IMR-90 (cell line): ENCODE results near the gene SEC16B.

ENCODE experiments used
- BHLHE40 ChIP-seq: fragments of 150-350 bp; IDR thresholded peaks from 2 replicates; pipeline ENCODE4 v1.6.1; 2016; ENCODE audit warnings: mild to moderate bottlenecking, low read depth, low read length
- CHD1 ChIP-seq: IDR thresholded peaks from 2 replicates; pipeline ENCODE4 v1.6.1; 2012; ENCODE audit warnings: low read depth, low read length, improper control_type of control experiment
- CTCF ChIP-seq: conservative IDR thresholded peaks from 2 replicates; pipeline ENCODE4 v1.5.1; 2012; ENCODE audit warnings: mild to moderate bottlenecking, low read depth, low read length, improper control_type of control experiment
- ELK1 ChIP-seq: fragments of 150-350 bp; IDR thresholded peaks from 2 replicates; pipeline ENCODE4 v1.6.1; 2016; ENCODE audit warnings: low read depth, mild to moderate bottlenecking, low read length, moderate library complexity, borderline replicate concordance
- MAFK ChIP-seq: IDR thresholded peaks from 2 replicates; pipeline ENCODE4 v1.6.1; 2012; ENCODE audit warnings: low read depth, low read length, improper control_type of control experiment
- MAZ ChIP-seq: IDR thresholded peaks from 2 replicates; pipeline ENCODE4 v1.6.1; 2012; ENCODE audit warnings: low read depth, mild to moderate bottlenecking, low read length, improper control_type of control experiment, moderate library complexity, borderline replicate concordance
- MXI1 ChIP-seq: IDR thresholded peaks from 2 replicates; pipeline ENCODE4 v1.6.1; 2012; ENCODE audit warnings: low read depth, mild to moderate bottlenecking, low read length, moderate library complexity, borderline replicate concordance
- NFE2L2 ChIP-seq: fragments of 150-350 bp; IDR thresholded peaks from 2 replicates; pipeline ENCODE4 v1.6.1; 2016; ENCODE audit warnings: low read depth, mild to moderate bottlenecking, low read length
- POLR2A ChIP-seq: IDR thresholded peaks from 2 replicates; pipeline ENCODE4 v1.6.1; 2012; ENCODE audit warnings: mild to moderate bottlenecking, low read depth, low read length
- RAD21 ChIP-seq: IDR thresholded peaks from 2 replicates; pipeline ENCODE4 v1.6.1; 2012; ENCODE audit warnings: low read length, improper control_type of control experiment
- RCOR1 ChIP-seq: IDR thresholded peaks from 2 replicates; pipeline ENCODE4 v1.6.1; 2012; ENCODE audit warnings: mild to moderate bottlenecking, low read length, improper control_type of control experiment; ENCODE audit not compliant: insufficient replicate concordance
- RFX5 ChIP-seq: IDR thresholded peaks from 2 replicates; pipeline ENCODE4 v1.8.0; 2012; ENCODE audit warnings: low read depth, mild to moderate bottlenecking, low read length, moderate library complexity
- SMC3 ChIP-seq: fragments of 150-350 bp; IDR thresholded peaks from 2 replicates; pipeline ENCODE4 v1.6.1; 2016; ENCODE audit warnings: low read depth, mild to moderate bottlenecking, antibody characterized with exemption, low read length, moderate library complexity
- TF ChIP-seq, protein P1 (sequence below): fragments of 150-350 bp; IDR thresholded peaks from 2 replicates; pipeline ENCODE4 v1.6.1; 2017; ENCODE audit warnings: mild to moderate bottlenecking, antibody characterized with exemption, low read length, low read depth

DNA sequence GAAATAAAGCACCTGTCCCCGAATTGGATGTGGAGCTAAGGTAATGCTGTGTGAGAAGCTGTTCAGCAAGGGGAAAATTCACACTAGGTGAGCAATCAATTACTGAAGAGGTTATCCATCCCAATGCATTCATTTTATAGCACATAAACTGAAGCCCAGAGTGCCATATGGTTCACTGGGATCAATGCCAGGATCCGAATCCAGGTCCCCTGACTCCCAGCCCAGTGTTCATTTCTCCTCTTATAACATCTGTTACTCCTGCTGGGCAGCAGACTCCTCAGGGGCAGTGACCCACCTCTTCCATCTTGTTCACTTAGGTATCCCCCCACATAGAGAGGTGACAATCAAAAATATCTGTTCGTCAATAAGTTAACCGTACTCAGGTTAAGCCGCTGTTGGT, 13.2 kb upstream of the SEC16B start:
- TF ChIP-seq CHD1, result no peak
- no peak for TF ChIP-seq CTCF
- no peak for TF ChIP-seq RAD21
- TF ChIP-seq POLR2A, result no peak
- TF ChIP-seq, protein P1, sequence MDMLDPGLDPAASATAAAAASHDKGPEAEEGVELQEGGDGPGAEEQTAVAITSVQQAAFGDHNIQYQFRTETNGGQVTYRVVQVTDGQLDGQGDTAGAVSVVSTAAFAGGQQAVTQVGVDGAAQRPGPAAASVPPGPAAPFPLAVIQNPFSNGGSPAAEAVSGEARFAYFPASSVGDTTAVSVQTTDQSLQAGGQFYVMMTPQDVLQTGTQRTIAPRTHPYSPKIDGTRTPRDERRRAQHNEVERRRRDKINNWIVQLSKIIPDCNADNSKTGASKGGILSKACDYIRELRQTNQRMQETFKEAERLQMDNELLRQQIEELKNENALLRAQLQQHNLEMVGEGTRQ, result no peak
- no peak for TF ChIP-seq MAZ
- TF ChIP-seq ELK1, result no peak
- no peak for TF ChIP-seq RFX5
- TF ChIP-seq MXI1, result no peak
- no peak for TF ChIP-seq BHLHE40
- no peak for TF ChIP-seq SMC3
- no peak for TF ChIP-seq MAFK
- no peak for TF ChIP-seq NFE2L2
- TF ChIP-seq RCOR1, result no peak
